DND-41 (cell line): ENCODE measurements around the gene PINK1.
"Not testable (repeated sequence)": the region's sequence is repeated elsewhere in the genome, so short reads cannot be mapped to it uniquely, and the experiment has no call there.

Experiments used
- EZH2 ChIP-seq: IDR thresholded peaks from 3 replicates; pipeline ENCODE4 v1.6.1; 2012; ENCODE audit warnings: borderline replicate concordance, low read depth, mild to moderate bottlenecking, moderate library complexity, low read length, inconsistent platforms; ENCODE audit not compliant: severe bottlenecking
- TF ChIP-seq, protein P1 (sequence below): IDR thresholded peaks from 2 replicates; pipeline ENCODE4 v1.5.1; 2012; ENCODE audit warnings: borderline replicate concordance, low read length, moderate library complexity, mild to moderate bottlenecking; ENCODE audit not compliant: poor library complexity, severe bottlenecking; ENCODE audit errors: extremely low read depth

DNA sequence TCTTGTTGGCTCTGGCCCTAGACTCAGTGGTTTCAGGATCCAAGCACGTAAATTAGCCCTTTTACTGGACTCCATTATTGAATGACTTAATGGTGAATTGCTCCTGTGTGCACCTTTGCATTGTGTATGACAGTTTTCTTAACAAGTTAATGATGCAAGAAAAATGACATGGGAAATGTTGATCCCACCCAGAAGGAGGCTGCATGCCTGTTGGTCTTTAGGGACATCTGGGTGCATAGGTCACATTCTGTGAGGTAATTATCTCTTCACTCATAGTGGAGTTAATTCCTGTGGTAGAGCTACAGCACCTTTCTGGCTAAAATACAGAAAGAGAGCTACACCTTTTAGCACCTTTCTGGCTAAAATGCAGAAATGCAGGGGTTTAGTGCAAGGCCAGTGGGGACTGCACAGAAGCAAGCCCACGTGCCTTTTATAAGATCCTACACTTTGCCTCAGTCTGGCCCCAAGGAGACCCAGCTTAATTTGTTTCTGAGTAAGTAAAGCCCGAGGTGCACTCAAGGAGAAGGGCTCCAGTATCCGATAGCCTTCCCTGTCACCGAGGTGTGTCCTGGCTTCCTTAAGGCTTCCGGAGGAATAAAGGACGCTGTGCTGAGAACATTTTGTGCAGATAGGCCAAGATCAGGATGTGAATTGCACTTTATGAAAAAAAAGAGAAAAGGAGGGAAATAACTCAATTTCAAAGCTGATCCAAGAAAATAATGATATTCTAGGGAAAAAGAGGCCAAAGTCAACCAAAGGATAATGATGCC is 26.3 kb upstream of the PINK1 start:
- TF ChIP-seq, protein P1, sequence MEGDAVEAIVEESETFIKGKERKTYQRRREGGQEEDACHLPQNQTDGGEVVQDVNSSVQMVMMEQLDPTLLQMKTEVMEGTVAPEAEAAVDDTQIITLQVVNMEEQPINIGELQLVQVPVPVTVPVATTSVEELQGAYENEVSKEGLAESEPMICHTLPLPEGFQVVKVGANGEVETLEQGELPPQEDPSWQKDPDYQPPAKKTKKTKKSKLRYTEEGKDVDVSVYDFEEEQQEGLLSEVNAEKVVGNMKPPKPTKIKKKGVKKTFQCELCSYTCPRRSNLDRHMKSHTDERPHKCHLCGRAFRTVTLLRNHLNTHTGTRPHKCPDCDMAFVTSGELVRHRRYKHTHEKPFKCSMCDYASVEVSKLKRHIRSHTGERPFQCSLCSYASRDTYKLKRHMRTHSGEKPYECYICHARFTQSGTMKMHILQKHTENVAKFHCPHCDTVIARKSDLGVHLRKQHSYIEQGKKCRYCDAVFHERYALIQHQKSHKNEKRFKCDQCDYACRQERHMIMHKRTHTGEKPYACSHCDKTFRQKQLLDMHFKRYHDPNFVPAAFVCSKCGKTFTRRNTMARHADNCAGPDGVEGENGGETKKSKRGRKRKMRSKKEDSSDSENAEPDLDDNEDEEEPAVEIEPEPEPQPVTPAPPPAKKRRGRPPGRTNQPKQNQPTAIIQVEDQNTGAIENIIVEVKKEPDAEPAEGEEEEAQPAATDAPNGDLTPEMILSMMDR, result not testable (repeated sequence)
- TF ChIP-seq EZH2, result not testable (repeated sequence)
